Measurements from ENCODE around the gene VSNL1.

VSNL1 gene

DNA sequence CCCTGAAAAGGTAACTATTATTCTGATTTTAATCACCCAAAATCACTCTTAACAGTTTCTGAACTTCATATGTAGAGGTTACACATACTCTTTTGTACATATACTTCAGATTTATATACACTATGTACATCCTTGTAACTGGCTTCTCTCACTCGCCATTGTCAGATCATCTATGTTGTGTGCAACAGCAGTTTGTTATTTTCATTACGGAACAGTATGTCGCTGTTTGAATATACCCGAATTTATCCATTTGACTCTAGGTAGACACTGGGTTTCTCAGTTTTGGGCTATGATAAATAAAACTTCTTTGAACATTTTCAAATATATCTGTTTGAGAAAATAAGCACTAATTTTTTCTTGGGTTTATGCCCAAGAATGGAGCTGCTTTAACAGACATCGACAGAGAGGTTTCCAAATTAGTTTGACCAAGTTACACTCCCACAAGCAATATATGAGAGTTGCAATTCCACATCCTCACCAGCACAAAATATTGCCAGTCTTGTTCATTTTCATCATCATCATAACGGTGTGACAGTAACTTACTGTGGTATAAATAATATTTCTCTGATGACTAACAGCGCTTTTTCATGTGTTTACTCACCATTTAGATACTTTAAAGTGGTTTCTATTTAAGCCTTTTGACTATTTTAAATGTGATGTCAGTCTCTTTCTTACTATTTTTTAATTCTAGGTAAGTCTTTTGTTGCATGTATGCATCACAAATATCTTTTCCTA lies 132.3 kb downstream of the VSNL1 start:
- Histone ChIP-seq H3K4me1 (ENCODE audit: control insufficient read depth, insufficient read depth, low read length) (no peaks in the 10 kb centered on the region), H3K36me3 (ENCODE audit: control insufficient read depth in 2 of 2, insufficient read depth in 1 of 2, low read length in 2 of 2) (peaks cover 34 to 36% of the 10 kb centered on the region in 2 experiments), H3K9me3 (ENCODE audit: control insufficient read depth, insufficient read depth, low read depth, low read length) (no peaks in the 10 kb centered on the region), H3K4me3 (ENCODE audit: low read depth, low read length) (no peak overlapping the region), H3K27ac (ENCODE audit: extremely low read depth, low read depth, low read length) (no peak overlapping the region)
- ChIA-PET CTCF (interaction anchor here (0.7 to 3.9 kb wide), 7 partner anchors 10 to 948 kb away, joined by 3 to 37 read pairs (median 9); no protein-coding TSS in a partner anchor), POLR2A (no interaction called here)
- no peak for TF ChIP-seq GLIS1 (tag by site-specific recombination; IDR thresholded peaks at IDR 0.05)
- no peak for TF ChIP-seq ZNF670 (tag by site-specific recombination; IDR thresholded peaks at IDR 0.05; ENCODE audit: low read depth)
- no peak for TF ChIP-seq ZNF560 (tag by site-specific recombination; IDR thresholded peaks at IDR 0.05; ENCODE audit: borderline replicate concordance)
- no peak for TF ChIP-seq ZNF558 (tag by site-specific recombination; IDR thresholded peaks at IDR 0.05)
- TF ChIP-seq ZNF548 (tag by site-specific recombination; IDR thresholded peaks at IDR 0.05): no peak
- no peak for TF ChIP-seq ZNF324 (tag by site-specific recombination; IDR thresholded peaks at IDR 0.05)
- TF ChIP-seq ZNF394 (tag by site-specific recombination; IDR thresholded peaks at IDR 0.05; ENCODE audit: borderline replicate concordance): no peak
- TF ChIP-seq ZNF239 (tag by site-specific recombination; IDR thresholded peaks at IDR 0.05): no peak
- no peak for TF ChIP-seq ZNF664 (tag by site-specific recombination; IDR thresholded peaks at IDR 0.05)
- TF ChIP-seq, protein P1, sequence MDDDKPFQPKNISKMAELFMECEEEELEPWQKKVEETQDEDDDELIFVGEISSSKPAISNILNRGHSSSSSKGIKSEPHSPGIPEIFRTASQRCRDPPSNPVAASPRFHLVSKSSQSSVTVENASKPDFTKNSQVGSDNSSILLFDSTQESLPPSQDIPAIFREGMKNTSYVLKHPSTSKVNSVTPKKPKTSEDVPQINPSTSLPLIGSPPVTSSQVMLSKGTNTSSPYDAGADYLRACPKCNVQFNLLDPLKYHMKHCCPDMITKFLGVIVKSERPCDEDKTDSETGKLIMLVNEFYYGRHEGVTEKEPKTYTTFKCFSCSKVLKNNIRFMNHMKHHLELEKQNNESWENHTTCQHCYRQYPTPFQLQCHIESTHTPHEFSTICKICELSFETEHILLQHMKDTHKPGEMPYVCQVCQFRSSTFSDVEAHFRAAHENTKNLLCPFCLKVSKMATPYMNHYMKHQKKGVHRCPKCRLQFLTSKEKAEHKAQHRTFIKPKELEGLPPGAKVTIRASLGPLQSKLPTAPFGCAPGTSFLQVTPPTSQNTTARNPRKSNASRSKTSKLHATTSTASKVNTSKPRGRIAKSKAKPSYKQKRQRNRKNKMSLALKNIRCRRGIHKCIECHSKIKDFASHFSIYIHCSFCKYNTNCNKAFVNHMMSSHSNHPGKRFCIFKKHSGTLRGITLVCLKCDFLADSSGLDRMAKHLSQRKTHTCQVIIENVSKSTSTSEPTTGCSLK (tag by site-specific recombination; IDR thresholded peaks at IDR 0.05): no peak
- no peak for TF ChIP-seq ZNF16 (tag by site-specific recombination; IDR thresholded peaks at IDR 0.05; ENCODE audit: low read depth)
- TF ChIP-seq ZNF837 (tag by site-specific recombination; IDR thresholded peaks at IDR 0.05): no peak
- no peak for TF ChIP-seq KLF10 (tag by site-specific recombination; IDR thresholded peaks at IDR 0.05)
- TF ChIP-seq, protein P2, sequence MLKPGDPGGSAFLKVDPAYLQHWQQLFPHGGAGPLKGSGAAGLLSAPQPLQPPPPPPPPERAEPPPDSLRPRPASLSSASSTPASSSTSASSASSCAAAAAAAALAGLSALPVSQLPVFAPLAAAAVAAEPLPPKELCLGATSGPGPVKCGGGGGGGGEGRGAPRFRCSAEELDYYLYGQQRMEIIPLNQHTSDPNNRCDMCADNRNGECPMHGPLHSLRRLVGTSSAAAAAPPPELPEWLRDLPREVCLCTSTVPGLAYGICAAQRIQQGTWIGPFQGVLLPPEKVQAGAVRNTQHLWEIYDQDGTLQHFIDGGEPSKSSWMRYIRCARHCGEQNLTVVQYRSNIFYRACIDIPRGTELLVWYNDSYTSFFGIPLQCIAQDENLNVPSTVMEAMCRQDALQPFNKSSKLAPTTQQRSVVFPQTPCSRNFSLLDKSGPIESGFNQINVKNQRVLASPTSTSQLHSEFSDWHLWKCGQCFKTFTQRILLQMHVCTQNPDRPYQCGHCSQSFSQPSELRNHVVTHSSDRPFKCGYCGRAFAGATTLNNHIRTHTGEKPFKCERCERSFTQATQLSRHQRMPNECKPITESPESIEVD (tag by site-specific recombination; IDR thresholded peaks at IDR 0.05): no peak

DNA sequence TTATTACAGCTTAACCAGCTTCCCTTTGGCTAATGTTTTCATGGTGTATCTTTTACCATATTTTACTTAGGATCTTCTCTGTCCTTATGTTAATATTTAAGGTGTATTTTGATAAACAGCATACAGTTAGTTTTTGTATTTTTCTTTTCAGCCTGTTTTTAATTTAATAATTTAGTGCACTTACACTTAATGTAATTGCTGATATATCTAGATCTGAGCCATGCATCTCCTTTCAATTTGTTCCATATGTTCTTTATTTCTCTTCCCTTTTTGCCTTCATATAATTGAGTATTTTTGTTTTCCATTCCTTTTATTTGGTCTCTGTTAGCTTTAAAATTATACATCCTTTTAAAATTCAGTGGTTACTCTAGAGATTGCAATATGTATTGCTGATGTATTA lies 134.3 kb downstream of the VSNL1 start:
- H3K4me3 ChIP-seq (ENCODE audit: low read depth, low read length): no peak overlapping the region
- H3K36me3 ChIP-seq (ENCODE audit: control insufficient read depth in 2 of 2, insufficient read depth in 1 of 2, low read length in 2 of 2): peaks cover 20 to 24% of the 10 kb centered on the region in 2 experiments
- no peak overlapping the region for H3K27ac ChIP-seq (ENCODE audit: extremely low read depth, low read depth, low read length)
- no peaks in the 10 kb centered on the region for H3K4me1 ChIP-seq (ENCODE audit: control insufficient read depth, insufficient read depth, low read length)
- POLR2A ChIA-PET: no interaction called here
- CTCF ChIA-PET: interaction anchor here (0.6 to 1.8 kb wide), 5 partner anchors 17 to 204 kb away, joined by 3 to 6 read pairs (median 3); no protein-coding TSS in a partner anchor
- H3K9me3 ChIP-seq (ENCODE audit: control insufficient read depth, insufficient read depth, low read depth, low read length): no peaks in the 10 kb centered on the region
- TF ChIP-seq TRIM28 (IDR thresholded peaks at IDR 0.05; ENCODE audit: borderline replicate concordance, low read length): no peak
- no peak for TF ChIP-seq ZNF677 (tag by site-specific recombination; IDR thresholded peaks at IDR 0.05)
- TF ChIP-seq ZNF548 (tag by site-specific recombination; IDR thresholded peaks at IDR 0.05): no peak
- TF ChIP-seq, protein P3, sequence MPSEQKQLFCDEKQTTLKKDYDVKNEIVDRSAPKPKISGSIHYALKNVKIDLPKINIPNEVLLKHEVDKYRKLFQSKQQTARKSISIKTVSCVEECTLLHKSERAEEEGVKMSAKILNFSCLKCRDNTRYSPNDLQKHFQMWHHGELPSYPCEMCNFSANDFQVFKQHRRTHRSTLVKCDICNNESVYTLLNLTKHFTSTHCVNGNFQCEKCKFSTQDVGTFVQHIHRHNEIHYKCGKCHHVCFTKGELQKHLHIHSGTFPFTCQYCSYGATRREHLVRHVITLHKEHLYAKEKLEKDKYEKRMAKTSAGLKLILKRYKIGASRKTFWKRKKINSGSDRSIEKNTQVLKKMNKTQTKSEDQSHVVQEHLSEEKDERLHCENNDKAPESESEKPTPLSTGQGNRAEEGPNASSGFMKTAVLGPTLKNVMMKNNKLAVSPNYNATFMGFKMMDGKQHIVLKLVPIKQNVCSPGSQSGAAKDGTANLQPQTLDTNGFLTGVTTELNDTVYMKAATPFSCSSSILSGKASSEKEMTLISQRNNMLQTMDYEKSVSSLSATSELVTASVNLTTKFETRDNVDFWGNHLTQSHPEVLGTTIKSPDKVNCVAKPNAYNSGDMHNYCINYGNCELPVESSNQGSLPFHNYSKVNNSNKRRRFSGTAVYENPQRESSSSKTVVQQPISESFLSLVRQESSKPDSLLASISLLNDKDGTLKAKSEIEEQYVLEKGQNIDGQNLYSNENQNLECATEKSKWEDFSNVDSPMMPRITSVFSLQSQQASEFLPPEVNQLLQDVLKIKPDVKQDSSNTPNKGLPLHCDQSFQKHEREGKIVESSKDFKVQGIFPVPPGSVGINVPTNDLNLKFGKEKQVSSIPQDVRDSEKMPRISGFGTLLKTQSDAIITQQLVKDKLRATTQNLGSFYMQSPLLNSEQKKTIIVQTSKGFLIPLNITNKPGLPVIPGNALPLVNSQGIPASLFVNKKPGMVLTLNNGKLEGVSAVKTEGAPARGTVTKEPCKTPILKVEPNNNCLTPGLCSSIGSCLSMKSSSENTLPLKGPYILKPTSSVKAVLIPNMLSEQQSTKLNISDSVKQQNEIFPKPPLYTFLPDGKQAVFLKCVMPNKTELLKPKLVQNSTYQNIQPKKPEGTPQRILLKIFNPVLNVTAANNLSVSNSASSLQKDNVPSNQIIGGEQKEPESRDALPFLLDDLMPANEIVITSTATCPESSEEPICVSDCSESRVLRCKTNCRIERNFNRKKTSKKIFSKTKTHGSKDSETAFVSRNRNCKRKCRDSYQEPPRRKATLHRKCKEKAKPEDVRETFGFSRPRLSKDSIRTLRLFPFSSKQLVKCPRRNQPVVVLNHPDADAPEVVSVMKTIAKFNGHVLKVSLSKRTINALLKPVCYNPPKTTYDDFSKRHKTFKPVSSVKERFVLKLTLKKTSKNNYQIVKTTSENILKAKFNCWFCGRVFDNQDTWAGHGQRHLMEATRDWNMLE (tag by site-specific recombination; conservative IDR thresholded peaks at IDR 0.05; ENCODE audit: low read depth): no peak
- no peak for TF ChIP-seq BCL6B (tag by site-specific recombination; IDR thresholded peaks at IDR 0.05)
- TF ChIP-seq ZNF394 (tag by site-specific recombination; IDR thresholded peaks at IDR 0.05; ENCODE audit: borderline replicate concordance): no peak
- TF ChIP-seq ZBTB21 (tag by site-specific recombination; IDR thresholded peaks at IDR 0.05): no peak
- TF ChIP-seq ZNF830 (tag by site-specific recombination; IDR thresholded peaks at IDR 0.05; ENCODE audit: low read depth): no peak
- TF ChIP-seq, protein P4, sequence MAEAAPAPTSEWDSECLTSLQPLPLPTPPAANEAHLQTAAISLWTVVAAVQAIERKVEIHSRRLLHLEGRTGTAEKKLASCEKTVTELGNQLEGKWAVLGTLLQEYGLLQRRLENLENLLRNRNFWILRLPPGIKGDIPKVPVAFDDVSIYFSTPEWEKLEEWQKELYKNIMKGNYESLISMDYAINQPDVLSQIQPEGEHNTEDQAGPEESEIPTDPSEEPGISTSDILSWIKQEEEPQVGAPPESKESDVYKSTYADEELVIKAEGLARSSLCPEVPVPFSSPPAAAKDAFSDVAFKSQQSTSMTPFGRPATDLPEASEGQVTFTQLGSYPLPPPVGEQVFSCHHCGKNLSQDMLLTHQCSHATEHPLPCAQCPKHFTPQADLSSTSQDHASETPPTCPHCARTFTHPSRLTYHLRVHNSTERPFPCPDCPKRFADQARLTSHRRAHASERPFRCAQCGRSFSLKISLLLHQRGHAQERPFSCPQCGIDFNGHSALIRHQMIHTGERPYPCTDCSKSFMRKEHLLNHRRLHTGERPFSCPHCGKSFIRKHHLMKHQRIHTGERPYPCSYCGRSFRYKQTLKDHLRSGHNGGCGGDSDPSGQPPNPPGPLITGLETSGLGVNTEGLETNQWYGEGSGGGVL (tag by site-specific recombination; IDR thresholded peaks at IDR 0.05): no peak

Data from HEK293 (cell line).